Glomerular visceral epithelial cell (primary cell): ENCODE measurements around the gene EDIL3.
A peak's percentile ranks its signal among the peaks of the same experiment; 100 is the strongest.
"Not testable (repeated sequence)": the region's sequence is repeated elsewhere in the genome, so short reads cannot be mapped to it uniquely, and the experiment has no call there.

Experiments used
- DNase-seq: peaks from one replicate; pipeline ENCODE4 v3.0.0-alpha.2; 2016; ENCODE audit errors: extremely low spot score

EDIL3 gene

GRCh38 chr5:84299959-84300358 lies 84.7 kb downstream of the EDIL3 start:
- DNase-seq, result no peak

DNA sequence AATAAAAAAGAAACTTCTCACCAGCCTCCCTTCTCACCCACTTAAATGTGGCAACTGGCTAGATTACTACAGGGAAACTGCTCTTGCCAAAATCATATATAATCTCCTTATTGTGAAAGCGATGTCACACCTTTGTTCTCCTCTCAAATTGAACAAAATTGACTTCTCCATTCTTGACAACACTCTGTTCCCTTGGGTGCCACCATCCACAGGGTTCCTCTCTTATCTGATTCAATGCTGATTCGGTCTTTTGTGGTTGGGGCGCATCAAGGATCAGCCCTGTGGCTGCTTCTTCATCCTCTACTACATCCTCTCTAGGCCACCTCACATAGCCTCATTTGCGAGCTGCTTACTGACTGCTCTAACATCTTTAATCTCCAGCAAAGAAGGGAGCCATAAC lies 86.1 kb downstream of the EDIL3 start:
- DNase-seq, result no peak

DNA sequence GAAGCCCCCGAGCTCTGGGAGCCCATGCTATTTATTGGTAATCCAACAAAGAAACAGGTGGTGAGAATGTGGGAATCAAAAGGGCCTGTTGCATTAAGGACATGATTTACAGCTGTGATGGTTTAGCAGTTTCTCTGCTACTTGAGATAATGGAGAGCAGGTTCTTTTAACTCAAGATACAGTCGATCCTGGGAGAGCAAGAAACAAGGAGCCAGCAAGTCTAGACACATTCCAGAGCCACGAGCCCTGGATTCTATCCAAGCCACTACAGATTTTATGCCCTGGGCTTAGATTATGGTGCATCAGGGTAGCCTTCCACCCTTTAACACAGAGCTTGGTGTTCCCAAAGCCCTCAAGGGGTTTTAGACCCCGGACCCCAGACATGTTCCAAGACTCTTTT lies 87.0 kb downstream of the EDIL3 start:
- DNase-seq, result not testable (repeated sequence)

DNA sequence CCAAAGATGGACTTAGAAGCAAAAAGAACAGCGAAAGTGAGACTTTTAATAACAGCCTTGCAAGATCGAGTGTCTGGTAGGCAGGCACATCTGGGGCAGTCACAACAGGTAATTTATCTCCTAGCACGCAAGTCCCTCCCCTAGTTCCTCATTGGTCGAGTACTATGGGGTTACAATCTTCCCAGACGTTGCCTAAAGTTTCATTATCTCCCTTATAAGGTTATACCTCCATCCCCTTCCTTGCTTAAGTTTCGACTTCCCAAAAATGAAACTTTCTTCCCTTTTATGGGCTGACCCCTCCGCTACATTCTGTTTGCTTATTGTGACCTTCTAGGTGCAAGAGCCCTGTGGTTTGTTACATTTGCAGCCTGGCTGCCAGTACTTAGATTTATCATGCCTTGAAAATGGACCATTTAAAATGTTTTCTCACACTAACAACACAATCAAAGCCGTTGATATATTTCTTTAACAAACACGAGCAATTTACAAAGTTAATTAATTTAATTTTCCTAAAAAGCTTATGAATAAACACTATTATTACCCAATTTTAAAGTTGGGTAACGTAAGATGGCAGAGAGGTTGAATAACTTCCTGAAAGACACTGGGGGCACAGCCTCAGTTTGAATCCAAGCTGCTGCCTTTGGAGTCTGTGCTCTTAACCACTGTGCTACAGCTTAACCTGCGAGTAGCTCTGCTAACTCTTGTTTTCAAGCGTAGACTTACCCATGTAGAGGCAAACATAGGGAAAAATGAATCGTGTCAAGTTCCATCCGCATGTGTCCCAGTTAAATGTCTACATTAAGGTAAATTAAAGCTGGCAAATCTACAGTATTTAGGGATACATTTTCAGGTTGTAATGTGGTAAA lies 91.7 kb downstream of the EDIL3 start:
- peak; percentile 49 for DNase-seq

DNA sequence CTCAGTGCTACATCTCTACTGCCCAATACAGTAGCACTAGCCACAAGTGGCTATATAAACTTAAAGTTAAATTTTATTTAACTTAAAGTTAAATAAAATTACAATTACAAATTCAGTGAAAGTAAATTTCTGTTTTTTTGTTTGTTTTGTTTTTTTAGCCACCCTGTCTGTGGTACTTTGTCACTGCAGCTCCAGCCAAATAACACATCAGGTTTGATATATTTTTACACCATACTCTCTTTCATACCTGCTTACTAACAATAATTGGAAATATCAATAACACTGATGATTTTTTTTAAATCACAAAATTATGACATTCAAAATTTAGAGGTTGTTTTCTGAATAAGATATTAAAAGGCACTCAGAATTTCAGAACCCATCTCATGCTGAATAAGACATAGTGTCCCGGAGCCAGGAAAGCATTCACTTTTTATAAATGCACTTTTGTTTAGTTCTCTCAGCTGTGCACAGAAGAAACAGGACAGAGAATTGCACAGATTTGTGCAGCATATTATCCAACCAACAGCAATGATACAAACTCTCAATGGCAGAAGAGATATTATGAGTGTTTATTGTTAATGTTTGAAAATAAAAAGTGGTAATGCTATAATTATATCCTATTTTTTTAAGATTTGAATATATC lies 92.6 kb downstream of the EDIL3 start:
- DNase-seq, result no peak

- no peak for DNase-seq
Observed at GRCh38 chr5:84290673-84291072, 94.0 kb downstream of the EDIL3 start.

GRCh38 chr5:84290161-84290560 lies 94.5 kb downstream of the EDIL3 start:
- DNase-seq, result peak; percentile 94

GRCh38 chr5:84287951-84288350 lies 96.7 kb downstream of the EDIL3 start:
- peak; percentile 94 for DNase-seq

- DNase-seq, result peak; percentile 50
Observed at GRCh38 chr5:84286662-84287061, 98.0 kb downstream of the EDIL3 start.

DNA sequence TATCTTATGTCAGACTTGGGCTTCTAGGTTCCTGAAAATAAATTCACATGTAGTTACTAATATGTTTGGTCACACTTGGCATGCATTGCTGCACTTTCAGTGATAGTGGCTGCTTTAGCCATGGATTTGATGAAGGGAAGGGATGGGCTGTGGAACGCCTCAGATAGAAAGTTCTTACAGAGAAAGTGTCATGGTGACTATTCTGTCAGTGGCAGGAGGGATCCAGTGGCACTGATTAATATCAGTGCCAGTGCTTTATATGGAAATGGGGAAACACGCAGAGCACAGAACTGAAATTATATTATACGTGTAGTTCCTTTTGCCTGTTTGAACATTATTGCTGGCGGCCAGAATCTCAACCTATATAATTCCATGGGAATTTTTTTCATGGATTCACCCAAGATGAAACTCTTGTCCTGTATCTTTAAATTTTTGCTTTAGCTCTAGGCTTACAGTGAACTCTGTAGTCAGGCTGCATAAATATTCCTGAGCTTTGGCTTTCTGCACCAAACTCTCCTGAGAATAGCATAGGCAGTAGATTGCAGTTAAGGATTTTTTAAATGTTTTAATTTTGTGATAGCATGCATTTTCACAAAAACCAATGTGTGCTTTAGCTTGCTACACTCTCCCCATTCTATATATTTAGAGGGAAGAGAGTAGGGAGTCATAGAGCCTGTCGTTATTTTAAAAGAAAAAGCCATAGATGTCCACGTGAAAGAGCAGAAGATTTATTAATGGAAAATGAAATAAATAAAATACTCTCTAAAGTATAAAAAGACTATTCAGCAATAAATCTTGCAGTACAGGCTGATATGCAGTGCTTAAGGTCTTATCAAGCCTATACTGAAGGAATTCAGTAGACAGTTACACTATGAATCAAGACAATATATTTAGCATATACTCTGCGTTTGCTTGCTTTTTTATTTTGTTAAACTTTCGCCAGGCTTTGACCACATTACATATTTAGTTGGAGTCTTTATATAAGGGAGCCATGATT lies 98.7 kb downstream of the EDIL3 start:
- DNase-seq, result no peak

DNA sequence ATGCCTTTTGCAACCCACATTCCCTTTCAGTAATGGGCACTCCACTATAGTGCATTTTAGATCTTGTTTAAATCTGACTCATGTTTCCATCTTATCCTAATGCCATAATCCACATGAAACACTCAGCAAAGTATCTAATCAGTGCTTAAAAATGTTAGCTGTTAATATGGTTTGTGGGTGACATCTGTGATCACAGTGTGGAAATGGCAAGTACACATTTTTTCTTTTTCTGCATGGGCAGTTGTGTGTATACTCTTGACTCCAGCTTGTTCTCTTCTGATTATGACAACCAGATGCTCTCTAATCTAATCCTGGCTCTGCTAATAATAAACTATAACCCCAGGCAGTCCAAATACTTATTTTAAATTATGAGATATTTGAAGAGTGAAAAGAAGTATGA lies 103.3 kb downstream of the EDIL3 start:
- no peak for DNase-seq

DNA sequence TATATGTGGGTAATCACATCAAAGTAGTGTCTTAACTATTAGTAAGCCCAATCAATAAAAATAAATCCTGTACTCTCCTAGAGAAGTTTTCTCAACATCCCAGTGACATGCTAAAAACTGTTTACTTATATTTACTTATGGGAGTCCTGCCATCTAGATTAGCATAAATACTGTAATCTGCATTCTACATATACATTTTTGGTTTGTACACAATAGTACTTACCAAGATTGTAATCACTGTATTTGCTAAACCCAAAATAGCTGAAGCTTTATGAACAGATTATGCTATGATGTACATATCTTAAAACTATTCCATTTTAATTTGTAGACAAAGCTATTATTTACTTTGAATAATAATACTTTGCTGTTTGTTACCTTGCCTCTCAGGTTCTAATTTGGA lies 105.4 kb downstream of the EDIL3 start:
- no peak for DNase-seq

DNA sequence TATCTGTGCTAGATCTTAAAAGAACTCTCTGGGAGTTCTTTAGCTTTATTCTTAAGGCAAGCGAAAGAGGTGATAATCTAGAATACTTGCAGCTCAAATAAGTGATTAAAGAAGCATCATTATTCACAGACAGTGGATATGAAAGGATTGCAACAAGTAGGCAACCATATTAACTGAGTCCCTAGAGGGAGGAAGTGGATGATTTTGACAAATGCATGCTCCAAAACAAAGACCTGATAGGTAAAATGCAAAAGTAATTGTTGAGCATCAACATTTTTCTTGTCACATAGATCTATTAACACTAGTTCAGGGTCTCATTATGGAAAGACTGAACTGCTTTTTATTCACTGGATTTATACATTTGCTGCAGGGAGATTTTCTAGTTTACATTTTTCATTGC lies 109.1 kb downstream of the EDIL3 start:
- DNase-seq, result no peak

- DNase-seq, result peak; percentile 41
Observed at GRCh38 chr5:84274585-84275468, 109.9 kb downstream of the EDIL3 start.

GRCh38 chr5:84273517-84273883 lies 111.2 kb downstream of the EDIL3 start:
- DNase-seq, result no peak

GRCh38 chr5:84272771-84273516 lies 111.7 kb downstream of the EDIL3 start:
- DNase-seq, result no peak

DNA sequence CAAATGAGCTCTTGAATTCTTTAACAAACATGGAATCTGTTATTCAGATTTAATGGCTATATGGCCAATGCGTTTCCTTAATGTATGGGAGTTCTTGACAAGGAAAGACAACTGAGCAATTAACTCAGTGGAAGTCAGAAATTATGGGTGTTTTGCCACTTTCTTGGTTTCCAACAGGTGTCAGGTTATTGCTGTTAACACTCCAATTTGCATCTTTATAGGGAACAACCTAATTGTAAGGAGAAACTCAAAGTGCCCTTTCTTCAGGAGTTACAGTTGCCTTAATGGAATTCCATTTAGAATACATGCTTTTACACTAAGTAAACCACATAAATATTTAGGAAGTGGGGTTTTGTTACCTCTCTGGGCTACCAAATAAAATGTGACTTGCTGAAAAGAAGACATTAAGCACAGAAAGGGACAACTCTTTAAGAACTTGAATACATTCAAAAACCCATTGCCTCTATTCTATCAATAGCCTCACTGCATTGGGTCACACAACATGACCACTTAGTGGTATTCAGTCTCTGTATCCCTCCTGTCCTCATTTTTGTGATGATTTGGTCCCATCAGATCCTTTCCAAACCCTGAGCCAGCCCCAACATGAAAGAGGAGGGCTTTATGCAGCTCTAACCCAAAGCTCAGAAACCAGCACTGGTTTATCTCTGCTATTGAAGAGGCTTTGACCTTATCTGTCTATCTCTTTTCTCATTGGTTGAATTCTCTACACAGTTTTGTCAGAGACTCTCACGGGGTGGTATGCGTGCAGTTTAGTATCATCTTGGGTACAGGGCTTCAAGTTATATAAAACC lies 118.7 kb downstream of the EDIL3 start:
- DNase-seq, result no peak

DNA sequence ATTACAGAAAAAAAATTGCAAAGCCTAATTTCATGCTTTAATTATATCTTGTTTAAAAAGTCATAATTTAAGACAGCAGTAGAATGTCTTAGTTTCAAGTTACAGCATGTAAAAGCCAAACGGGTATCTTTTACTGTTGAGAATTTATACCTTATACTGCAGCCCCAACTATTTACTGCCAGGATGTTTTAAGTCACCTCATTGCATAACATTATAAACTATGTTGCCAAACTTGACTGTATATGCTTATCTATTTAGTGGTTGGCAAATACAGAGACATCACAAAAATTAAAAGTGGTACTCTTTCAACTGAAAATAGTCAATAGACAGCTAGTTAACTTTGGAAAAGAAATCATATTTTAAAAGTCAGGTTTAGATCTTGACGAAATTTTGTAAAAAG lies 119.5 kb downstream of the EDIL3 start:
- no peak for DNase-seq

GRCh38 chr5:84260939-84261338 lies 123.7 kb downstream of the EDIL3 start:
- no peak for DNase-seq

DNA sequence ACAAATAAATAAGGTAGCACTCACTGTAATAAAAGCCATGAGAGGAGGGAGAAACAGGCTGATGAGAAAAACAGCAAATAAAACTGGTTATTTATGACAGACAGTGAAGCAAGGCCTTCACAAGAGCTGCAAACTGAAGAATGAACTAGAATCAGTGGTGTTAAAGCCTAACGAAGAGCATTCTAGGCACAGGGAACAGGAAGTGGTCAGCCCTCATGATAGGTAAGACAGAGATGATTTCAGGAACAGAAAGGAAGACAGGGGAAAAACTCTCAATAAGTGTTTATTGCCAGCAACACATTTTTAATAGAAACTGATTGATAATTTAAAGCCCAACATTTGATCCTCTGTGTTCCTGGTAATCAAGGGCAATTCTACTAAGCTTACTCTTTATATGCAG lies 124.5 kb downstream of the EDIL3 start:
- peak; percentile 37 for DNase-seq
